ENCODE data around the gene ARHGAP15.

DNA sequence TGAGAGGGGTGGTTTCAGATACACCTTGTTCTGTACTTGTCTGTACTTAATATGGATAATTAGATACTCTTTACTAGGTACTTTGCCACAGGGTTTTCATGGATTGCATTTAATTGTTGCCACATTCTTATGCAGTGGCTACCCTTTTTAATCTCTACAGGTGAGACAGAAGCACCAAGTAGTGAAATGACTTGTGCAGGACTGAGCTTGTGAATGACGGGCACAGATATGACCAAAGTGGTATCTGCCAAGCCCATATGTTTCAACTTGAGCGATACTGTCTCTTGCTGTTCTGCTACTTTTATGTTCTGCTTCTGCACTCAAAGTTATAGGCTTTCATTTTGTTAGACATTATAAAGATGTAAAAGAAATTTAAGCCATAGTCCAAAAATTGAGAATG lies 288.2 kb downstream of the ARHGAP15 start:
- TF ChIP-seq EZH2 (IDR thresholded peaks at IDR 0.05) (no peak), POLR2AphosphoS5 (IDR thresholded peaks at IDR 0.05; ENCODE audit: borderline replicate concordance, low read depth, low read length) (no peak), FOXP2 (optimal IDR thresholded peaks at IDR 0.05; ENCODE audit: control extremely low read depth, extremely low read length, insufficient read depth) (no peak)
